ENCODE measurements around the gene RAD51B. TPM values are rescaled to one million over a fixed set of nuclear protein-coding genes. Genes with fewer than 3 reads are reported as not detected.

RAD51B gene
- total RNA-seq, 1 experiment from 2014 or later: 20.0 TPM

DNA sequence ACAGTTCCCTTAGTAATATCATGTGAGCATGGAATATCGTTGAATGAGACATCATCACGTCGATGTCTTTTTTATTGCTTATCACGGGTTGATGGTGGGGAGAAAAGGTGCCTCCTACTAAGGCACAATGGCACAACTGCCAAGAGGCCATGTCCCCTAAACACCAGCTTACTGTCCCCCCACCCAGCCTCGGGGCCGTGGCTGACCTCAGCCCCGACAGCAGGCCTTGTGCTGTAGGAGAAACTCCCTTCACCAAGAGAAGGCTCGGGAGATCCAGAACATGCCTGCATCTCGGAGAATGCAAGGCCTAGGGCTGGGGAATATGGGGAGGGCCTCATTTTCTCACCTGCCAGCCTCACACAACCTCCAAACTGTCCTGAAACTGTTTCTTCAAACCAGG is 950.5 kb downstream of the RAD51B start:
- no peak overlapping the region for H3K4me2 ChIP-seq (ENCODE audit: low read length)
- TF ChIP-seq ATF3 (IDR thresholded peaks at IDR 0.05) (no peak), POLR2A (IDR thresholded peaks at IDR 0.05; ENCODE audit: borderline replicate concordance, extremely low read depth, insufficient read depth, insufficient read length) (no peak), TCF7L2 (IDR thresholded peaks at IDR 0.05; ENCODE audit: borderline replicate concordance, extremely low read depth, insufficient read depth, insufficient read length) (no peak)
- TF ChIP-seq, protein P1, sequence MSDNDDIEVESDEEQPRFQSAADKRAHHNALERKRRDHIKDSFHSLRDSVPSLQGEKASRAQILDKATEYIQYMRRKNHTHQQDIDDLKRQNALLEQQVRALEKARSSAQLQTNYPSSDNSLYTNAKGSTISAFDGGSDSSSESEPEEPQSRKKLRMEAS (IDR thresholded peaks at IDR 0.05): no peak
- TF ChIP-seq, protein P2, sequence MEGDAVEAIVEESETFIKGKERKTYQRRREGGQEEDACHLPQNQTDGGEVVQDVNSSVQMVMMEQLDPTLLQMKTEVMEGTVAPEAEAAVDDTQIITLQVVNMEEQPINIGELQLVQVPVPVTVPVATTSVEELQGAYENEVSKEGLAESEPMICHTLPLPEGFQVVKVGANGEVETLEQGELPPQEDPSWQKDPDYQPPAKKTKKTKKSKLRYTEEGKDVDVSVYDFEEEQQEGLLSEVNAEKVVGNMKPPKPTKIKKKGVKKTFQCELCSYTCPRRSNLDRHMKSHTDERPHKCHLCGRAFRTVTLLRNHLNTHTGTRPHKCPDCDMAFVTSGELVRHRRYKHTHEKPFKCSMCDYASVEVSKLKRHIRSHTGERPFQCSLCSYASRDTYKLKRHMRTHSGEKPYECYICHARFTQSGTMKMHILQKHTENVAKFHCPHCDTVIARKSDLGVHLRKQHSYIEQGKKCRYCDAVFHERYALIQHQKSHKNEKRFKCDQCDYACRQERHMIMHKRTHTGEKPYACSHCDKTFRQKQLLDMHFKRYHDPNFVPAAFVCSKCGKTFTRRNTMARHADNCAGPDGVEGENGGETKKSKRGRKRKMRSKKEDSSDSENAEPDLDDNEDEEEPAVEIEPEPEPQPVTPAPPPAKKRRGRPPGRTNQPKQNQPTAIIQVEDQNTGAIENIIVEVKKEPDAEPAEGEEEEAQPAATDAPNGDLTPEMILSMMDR (IDR thresholded peaks at IDR 0.05 in 2 of 3, conservative IDR thresholded peaks at IDR 0.05 in 1 of 3; ENCODE audit: borderline replicate concordance in 1 of 3, insufficient read depth in 1 of 3, low read depth in 2 of 3, low read length in 2 of 3): no peak
- H3K79me2 ChIP-seq (ENCODE audit: insufficient read depth, low read length): no peaks in the 10 kb centered on the region
- no TSS peak for BruUV-seq (replicated peaks)
- no peaks in the 10 kb centered on the region for H3K27me3 ChIP-seq (ENCODE audit: insufficient read depth, low read length)
- ATAC-seq: no peak
- H3K4me3 ChIP-seq (replicated peaks in 1 of 2; ENCODE audit: low read depth in 1 of 2, low read length in 2 of 2): no peak overlapping the region
- DNase-seq (ENCODE audit: low read depth, low spot score): no peak
- CTCF ChIA-PET: no interaction called here
- no peaks in the 10 kb centered on the region for H3K36me3 ChIP-seq (ENCODE audit: control insufficient read depth in 1 of 2, insufficient read depth in 2 of 2, low read length in 2 of 2)
- RAD21 ChIA-PET (ENCODE audit: low non-redundant PET in 1 of 2, low total read pairs in 2 of 2, uncharacterized antibody in 2 of 2, unreplicated experiment in 2 of 2): no interaction called here
- no peak overlapping the region for H3K9ac ChIP-seq (ENCODE audit: low read length)
- intact Hi-C loops (cut with micrococcal nuclease): no loop called here
- 0 out of 4 replicates have a peak, but pooled peaks cover 0 to 5% of the 10 kb centered on the region in 2 experiments for H3K9me3 ChIP-seq (ENCODE audit: control insufficient read depth in 1 of 2, insufficient read depth in 1 of 2, low read depth in 1 of 2, low read length in 2 of 2)
- no peak overlapping the region for H3K27ac ChIP-seq (ENCODE audit: low read depth, low read length)
- no peaks in the 10 kb centered on the region for H3K9me2 ChIP-seq (ENCODE audit: insufficient read depth)
- H2AFZ ChIP-seq (ENCODE audit: low read depth, low read length, poor library complexity, severe bottlenecking): no peak overlapping the region
- H4K20me1 ChIP-seq (ENCODE audit: insufficient read depth): no peaks in the 10 kb centered on the region
- no peaks in the 10 kb centered on the region; a peak in 1 of 4 replicates for H3K4me1 ChIP-seq (ENCODE audit: control insufficient read depth in 1 of 2, insufficient read depth in 2 of 2, low read length in 2 of 2)
- POLR2A ChIA-PET: no interaction called here

DNA sequence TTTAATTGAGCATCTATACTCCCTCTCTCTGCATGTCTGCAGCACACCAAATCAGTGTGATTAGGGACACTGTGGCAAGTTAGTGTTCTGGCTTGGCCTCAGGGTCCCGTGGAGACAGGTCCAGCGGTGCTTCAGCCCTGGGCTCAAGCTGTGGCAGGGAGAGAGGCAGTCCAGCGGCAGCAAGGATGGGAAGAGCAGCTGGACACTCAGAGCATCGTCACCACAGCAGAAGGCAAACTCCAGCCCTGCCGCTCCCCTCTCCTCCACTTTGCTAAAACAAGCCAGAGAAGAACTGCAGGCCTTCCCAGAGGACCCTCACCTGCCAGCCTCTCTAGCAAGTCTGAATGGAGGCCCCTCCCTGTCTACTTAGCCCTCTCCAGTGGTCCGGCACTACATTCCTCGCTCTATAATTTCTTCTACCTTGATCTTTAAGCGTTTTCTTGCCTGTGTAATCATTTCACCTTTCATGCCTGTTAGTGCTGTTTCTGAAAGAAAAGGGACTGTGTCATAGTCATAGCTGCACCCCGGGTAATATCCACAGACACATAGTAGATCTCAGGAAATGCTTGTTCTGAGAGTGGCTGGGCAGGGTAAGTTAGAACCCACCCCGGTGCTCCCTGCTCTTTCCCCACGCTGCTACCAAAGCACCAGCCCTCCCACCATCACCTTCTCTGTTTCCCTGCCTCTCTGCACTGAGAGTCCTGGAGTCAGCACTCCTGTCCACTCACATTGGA is 951.1 kb downstream of the RAD51B start:
- Histone ChIP-seq H3K27ac (ENCODE audit: low read depth, low read length) (no peak overlapping the region), H3K9me2 (ENCODE audit: insufficient read depth) (no peaks in the 10 kb centered on the region), H3K9ac (ENCODE audit: low read length) (no peak overlapping the region), H3K4me1 (ENCODE audit: control insufficient read depth in 1 of 2, insufficient read depth in 2 of 2, low read length in 2 of 2) (peaks cover 0 to 2% of the 10 kb centered on the region in 2 experiments; a peak in 1 of 4 replicates), H4K20me1 (ENCODE audit: insufficient read depth) (no peaks in the 10 kb centered on the region), H3K4me2 (ENCODE audit: low read length) (no peak overlapping the region), H3K9me3 (ENCODE audit: control insufficient read depth in 1 of 2, insufficient read depth in 1 of 2, low read depth in 1 of 2, low read length in 2 of 2) (0 out of 4 replicates have a peak, but pooled peaks cover 0 to 5% of the 10 kb centered on the region in 2 experiments), H3K36me3 (ENCODE audit: control insufficient read depth in 1 of 2, insufficient read depth in 2 of 2, low read length in 2 of 2) (no peaks in the 10 kb centered on the region), H3K4me3 (replicated peaks in 1 of 2; ENCODE audit: low read depth in 1 of 2, low read length in 2 of 2) (no peak overlapping the region), H2AFZ (ENCODE audit: low read depth, low read length, poor library complexity, severe bottlenecking) (no peak overlapping the region), H3K79me2 (ENCODE audit: insufficient read depth, low read length) (no peaks in the 10 kb centered on the region), H3K27me3 (ENCODE audit: insufficient read depth, low read length) (no peaks in the 10 kb centered on the region)
- no peak for ATAC-seq
- ChIA-PET CTCF (no interaction called here), RAD21 (ENCODE audit: low non-redundant PET in 1 of 2, low total read pairs in 2 of 2, uncharacterized antibody in 2 of 2, unreplicated experiment in 2 of 2) (no interaction called here), POLR2A (no interaction called here)
- intact Hi-C loops (cut with micrococcal nuclease): no loop called here
- BruUV-seq (replicated peaks): no TSS peak
- TF ChIP-seq ELF1 (IDR thresholded peaks at IDR 0.05; ENCODE audit: borderline replicate concordance, low read depth) (no peak), SIN3A (IDR thresholded peaks at IDR 0.05; ENCODE audit: low read depth) (no peak), ATF3 (IDR thresholded peaks at IDR 0.05) (no peak), EZH2 (IDR thresholded peaks at IDR 0.05) (no peak), JUND (IDR thresholded peaks at IDR 0.05) (no peak), CBX3 (IDR thresholded peaks at IDR 0.05; ENCODE audit: low read depth) (no peak)
- TF ChIP-seq, protein P1 (IDR thresholded peaks at IDR 0.05): no peak
- TF ChIP-seq, protein P2 (IDR thresholded peaks at IDR 0.05 in 2 of 3, conservative IDR thresholded peaks at IDR 0.05 in 1 of 3; ENCODE audit: borderline replicate concordance in 1 of 3, insufficient read depth in 1 of 3, low read depth in 2 of 3, low read length in 2 of 3): no peak
- no peak for DNase-seq (ENCODE audit: low read depth, low spot score)

All from HCT116 (cell line).